GM23338 (cell line): ENCODE data around the gene SLX4. TPM values are rescaled to one million over a fixed set of nuclear protein-coding genes. Genes with fewer than 3 reads are reported as not detected.
A peak's percentile ranks its signal among the peaks of the same experiment; 100 is the strongest.

Experiments used
- ATAC-seq: fragments of 200-7000 bp; cut with Tn5 transposase; 3 replicates; pipeline ENCODE4 v1.9.1; 2020
- DNase-seq: peaks from one replicate; pipeline ENCODE4 v3.0.0-alpha.2; 2015; ENCODE audit warnings: low spot score
- H2AFZ ChIP-seq: fragments of 200-600 bp; sonication (generic); 2 replicates; pipeline ENCODE4 v1.8.0; 2016; ENCODE audit warnings: antibody characterized with exemption, mild to moderate bottlenecking, moderate library complexity
- H3F3A ChIP-seq: fragments of 200-600 bp; sonication (generic); replicated peaks from 2 replicates; pipeline ENCODE4 v1.8.0; 2017; ENCODE audit warnings: antibody characterized with exemption, mixed run types, low read depth
- H3K27ac ChIP-seq: fragments of 200-600 bp; sonication (generic); 2 replicates; pipeline ENCODE4 v1.6.1; 2016; ENCODE audit warnings: low read depth
- H3K27me3 ChIP-seq: fragments of 200-600 bp; sonication (generic); 2 replicates; pipeline ENCODE4 v1.8.0; 2016; ENCODE audit warnings: mild to moderate bottlenecking, mixed run types, moderate library complexity; ENCODE audit not compliant: insufficient read depth
- H3K36me3 ChIP-seq: fragments of 200-600 bp; sonication (generic); 2 replicates; pipeline ENCODE4 v1.8.0; 2016; ENCODE audit warnings: mild to moderate bottlenecking; ENCODE audit not compliant: insufficient read depth
- H3K4me1 ChIP-seq: fragments of 200-600 bp; sonication (generic); 2 replicates; pipeline ENCODE4 v1.8.0; 2016; ENCODE audit warnings: mild to moderate bottlenecking, moderate library complexity; ENCODE audit not compliant: insufficient read depth
- H3K4me2 ChIP-seq: fragments of 200-600 bp; sonication (generic); 2 replicates; pipeline ENCODE4 v1.7.1; 2017; ENCODE audit warnings: mixed run types
- H3K4me3 ChIP-seq: fragments of 200-600 bp; sonication (generic); 2 replicates; pipeline ENCODE4 v1.6.1; 2016; ENCODE audit warnings: mixed run types
- H3K79me2 ChIP-seq: fragments of 200-600 bp; sonication (generic); replicated peaks from 2 replicates; pipeline ENCODE4 v1.8.0; 2017; ENCODE audit warnings: mild to moderate bottlenecking; ENCODE audit not compliant: insufficient read depth
- H3K9me2 ChIP-seq: fragments of 200-600 bp; sonication (generic); 2 replicates; pipeline ENCODE4 v1.8.0; 2017; ENCODE audit not compliant: insufficient read depth
- H4K20me1 ChIP-seq: fragments of 200-600 bp; sonication (generic); replicated peaks from 2 replicates; pipeline ENCODE4 v1.8.0; 2017; ENCODE audit warnings: mild to moderate bottlenecking; ENCODE audit not compliant: insufficient read depth
- H3K27ac Mint-ChIP-seq: 2 replicates; pipeline ENCODE4 v1.8.0; 2020; ENCODE audit warnings: inconsistent platforms, mild to moderate bottlenecking, moderate library complexity, mixed read lengths
- H3K27me3 Mint-ChIP-seq: 3 replicates; pipeline ENCODE4 v1.8.0; 2022; ENCODE audit warnings: low read depth, mild to moderate bottlenecking, moderate library complexity, mixed read lengths, inconsistent platforms; ENCODE audit not compliant: insufficient read depth, poor library complexity
- H3K36me3 Mint-ChIP-seq: 3 replicates; pipeline ENCODE4 v1.8.0; 2021; ENCODE audit warnings: low read depth, mild to moderate bottlenecking, inconsistent platforms, moderate library complexity, mixed read lengths
- H3K4me1 Mint-ChIP-seq: 3 replicates; pipeline ENCODE4 v1.8.0; 2020; ENCODE audit warnings: mild to moderate bottlenecking, inconsistent platforms, mixed read lengths
- H3K4me3 Mint-ChIP-seq: 3 replicates; pipeline ENCODE4 v1.8.0; 2021; ENCODE audit warnings: moderate library complexity, mild to moderate bottlenecking, inconsistent platforms, mixed read lengths
- H3K9me3 Mint-ChIP-seq: 3 replicates; pipeline ENCODE4 v1.8.0; 2020; ENCODE audit warnings: moderate library complexity, mild to moderate bottlenecking, inconsistent platforms, mixed read lengths
- CREB1 ChIP-seq: fragments of 250-450 bp; sonication (Bioruptor Pico); IDR thresholded peaks from 2 replicates; pipeline ENCODE4 v1.5.0; 2020; ENCODE audit warnings: low read depth, mild to moderate bottlenecking, moderate library complexity
- ETS1 ChIP-seq: IDR thresholded peaks from 2 replicates; pipeline ENCODE4 v1.6.1; 2016; ENCODE audit warnings: antibody characterized with exemption
- EZH2 ChIP-seq: fragments of 200-600 bp; sonication (generic); IDR thresholded peaks from one replicate; pipeline ENCODE4 v1.8.0; 2017; ENCODE audit warnings: antibody characterized with exemption, mild to moderate bottlenecking, low read depth; ENCODE audit not compliant: unreplicated experiment
- POLR2AphosphoS5 ChIP-seq: IDR thresholded peaks from 2 replicates; pipeline ENCODE4 v1.6.1; 2016; ENCODE audit warnings: antibody characterized with exemption, low read depth
- REST ChIP-seq: IDR thresholded peaks from one replicate; pipeline ENCODE4 v1.6.1; 2018; ENCODE audit warnings: antibody characterized with exemption; ENCODE audit not compliant: unreplicated experiment
- ZNF114 ChIP-seq: fragments of 250-450 bp; sonication (Bioruptor Pico); IDR thresholded peaks from 2 replicates; pipeline ENCODE4 v1.5.0; 2020; ENCODE audit warnings: mild to moderate bottlenecking, moderate library complexity
- ZNF331 ChIP-seq: fragments of 250-450 bp; sonication (Bioruptor Pico); IDR thresholded peaks from 2 replicates; pipeline ENCODE4 v1.5.0; 2020; ENCODE audit warnings: low read depth, mild to moderate bottlenecking, moderate library complexity
- ZNF462 ChIP-seq: fragments of 250-450 bp; sonication (Bioruptor Pico); IDR thresholded peaks from 2 replicates; pipeline ENCODE4 v1.5.0; 2020; ENCODE audit warnings: mild to moderate bottlenecking, moderate library complexity
- polyA plus RNA-seq: library from polyadenylated mRNA; unstranded; fragments of >200 nt; fragmentation: Nextera tagmentation; extraction: Ambion mirVana; gene quantifications from 2 replicates; pipeline ENCODE4 v1.2.1, GENCODE V29; 2016
- total RNA-seq: library from RNA; depleted of rRNA; stranded (reverse); fragments of >200 nt; shearing (Covaris generic); gene quantifications from 2 replicates; pipeline ENCODE4 v1.2.3, GENCODE V29; 2014

SLX4 gene
- total and polyA plus RNA-seq, 2 experiments from 2014 or later: 3.0 to 15.2 TPM

DNA sequence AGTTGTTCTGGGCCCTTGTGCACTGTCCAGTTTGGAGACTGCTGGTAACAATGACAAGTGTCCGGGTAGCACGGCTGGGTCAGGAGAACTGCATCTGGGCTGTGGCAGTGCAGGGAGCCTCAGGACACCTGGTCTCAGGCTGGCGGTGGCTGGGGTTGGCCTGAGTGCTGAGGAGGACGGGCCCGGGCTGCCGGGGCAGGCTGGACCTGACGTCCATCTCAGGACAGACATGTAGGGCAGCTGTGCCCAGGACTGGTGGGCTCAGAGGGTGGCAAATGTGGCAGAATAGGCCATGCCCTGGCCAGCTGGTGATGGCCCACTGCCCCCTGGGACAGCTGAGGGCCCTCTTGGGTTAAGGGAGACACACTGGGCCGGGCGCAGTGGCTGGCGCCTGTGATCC, 30.0 kb downstream of the SLX4 start (continued):
- TF ChIP-seq ZNF462 (CRISPR knock-in tag): no peak
- TF ChIP-seq ZNF331 (CRISPR knock-in tag): no peak
- no peak for TF ChIP-seq ETS1

DNA sequence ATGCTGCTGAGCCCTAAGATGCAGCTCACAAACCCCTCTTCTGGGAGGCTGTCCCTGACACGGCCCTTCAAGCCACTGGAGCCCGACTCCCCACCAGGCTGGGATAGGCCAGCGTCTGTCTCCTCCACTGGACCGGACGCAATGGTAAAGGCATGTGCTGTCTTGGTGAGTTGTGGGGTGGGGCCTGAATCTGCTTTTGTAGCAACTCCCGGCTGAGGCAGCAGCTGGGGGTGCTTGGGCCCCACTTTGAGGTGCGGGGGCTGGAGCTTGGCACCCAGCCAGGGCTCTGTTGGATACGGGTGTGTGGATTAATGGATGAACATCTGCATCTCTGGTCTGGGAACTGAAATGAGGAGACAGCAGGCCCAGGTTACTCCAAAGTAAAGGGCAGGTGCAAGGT, 30.7 kb downstream of the SLX4 start:
- H4K20me1 ChIP-seq: no peaks in the 10 kb centered on the region
- no peak for DNase-seq
- H3K36me3 Mint-ChIP-seq: peaks cover 25% of the 10 kb centered on the region; the same call in 2 of the 3 replicates
- no peak overlapping the region for H3K4me3 Mint-ChIP-seq
- no peak overlapping the region for H3K4me2 ChIP-seq
- H3K27me3 Mint-ChIP-seq: peaks cover 2% of the 10 kb centered on the region
- H3F3A ChIP-seq: no peaks in the 10 kb centered on the region
- peaks cover 15% of the 10 kb centered on the region for H3K4me1 Mint-ChIP-seq
- H3K79me2 ChIP-seq: no peaks in the 10 kb centered on the region
- no peak overlapping the region for H3K4me3 ChIP-seq
- H3K27me3 ChIP-seq: no peaks in the 10 kb centered on the region
- H3K27ac Mint-ChIP-seq: peak overlapping the region; percentile 6; the same call in 1 of the 2 replicates
- H3K9me2 ChIP-seq: no peaks in the 10 kb centered on the region
- no peaks in the 10 kb centered on the region for H3K36me3 ChIP-seq
- no peak overlapping the region for H2AFZ ChIP-seq
- ATAC-seq: no peak
- H3K27ac ChIP-seq: no peak overlapping the region
- no peaks in the 10 kb centered on the region for H3K4me1 ChIP-seq
- no peaks in the 10 kb centered on the region; the same call in 2 of the 3 replicates for H3K9me3 Mint-ChIP-seq
- TF ChIP-seq ZNF114: no peak
- no peak for TF ChIP-seq REST
- no peak for TF ChIP-seq CREB1 (CRISPR knock-in tag)
- TF ChIP-seq POLR2AphosphoS5: no peak
- TF ChIP-seq ZNF331 (CRISPR knock-in tag): no peak
- TF ChIP-seq EZH2: no peak
- TF ChIP-seq ETS1: no peak
